Liver (tissue), 3 donors: Measurements from ENCODE around the gene PKN2.

Experiments
- ATF3 ChIP-seq: IDR thresholded peaks from 2 replicates; pipeline ENCODE4 v1.6.1; 2016; ENCODE audit warnings: antibody characterized with exemption
- CTCF ChIP-seq: fragments of 150-350 bp; IDR thresholded peaks from 2 replicates; pipeline ENCODE4 v1.5.1; 2017; ENCODE audit warnings: improper control_type of control experiment, low read depth, low read length; ENCODE audit not compliant: missing input control
- EGR1 ChIP-seq, 2 donors: IDR thresholded peaks; 2 replicates each; pipeline ENCODE4 v1.6.1; 2016 to 2018; ENCODE audit warnings: antibody characterized with exemption in 2 of 2, low read depth in 2 of 2
- GABPA ChIP-seq, 2 donors: IDR thresholded peaks in 1 of 2; conservative IDR thresholded peaks in 1 of 2; 2 replicates each; pipeline ENCODE4 v1.6.1; 2016; ENCODE audit warnings: antibody characterized with exemption in 2 of 2, mild to moderate bottlenecking in 1 of 2, moderate library complexity in 1 of 2
- JUND ChIP-seq, 2 donors: IDR thresholded peaks; 2 replicates each; pipeline ENCODE4 v1.6.1; 2016; ENCODE audit warnings: antibody characterized with exemption in 2 of 2
- MAX ChIP-seq: IDR thresholded peaks from 2 replicates; pipeline ENCODE4 v1.6.1; 2016; ENCODE audit warnings: antibody characterized with exemption
- RAD21 ChIP-seq, 2 donors: IDR thresholded peaks; 2 replicates each; pipeline ENCODE4 v1.6.1; 2016; ENCODE audit warnings: antibody characterized with exemption in 2 of 2, mild to moderate bottlenecking in 2 of 2
- RXRA ChIP-seq, 2 donors: IDR thresholded peaks; 2 replicates each; pipeline ENCODE4 v1.6.1; 2017 to 2018; ENCODE audit warnings: antibody characterized with exemption in 2 of 2, mild to moderate bottlenecking in 1 of 2
- SP1 ChIP-seq: IDR thresholded peaks from 2 replicates; pipeline ENCODE4 v1.6.1; 2018; ENCODE audit warnings: antibody characterized with exemption, mild to moderate bottlenecking
- TAF1 ChIP-seq: conservative IDR thresholded peaks from 2 replicates; pipeline ENCODE4 v1.6.1; 2016; ENCODE audit warnings: antibody characterized with exemption, mild to moderate bottlenecking
- YY1 ChIP-seq: IDR thresholded peaks from 2 replicates; pipeline ENCODE4 v1.6.1; 2016; ENCODE audit warnings: antibody characterized with exemption, mild to moderate bottlenecking
- ZBTB33 ChIP-seq: IDR thresholded peaks from 2 replicates; pipeline ENCODE4 v1.6.1; 2016; ENCODE audit warnings: antibody characterized with exemption
- donor health status: healthy.
- donor health status: healthy.

- no peak for TF ChIP-seq RAD21 (IDR thresholded peaks at IDR 0.05)
- no peak for TF ChIP-seq CTCF
- TF ChIP-seq MAX = no peak
- no peak for TF ChIP-seq GABPA (IDR thresholded peaks at IDR 0.05 in 1 of 2, conservative IDR thresholded peaks at IDR 0.05 in 1 of 2)
- TF ChIP-seq TAF1 = no peak
- no peak for TF ChIP-seq RXRA (IDR thresholded peaks at IDR 0.05)
- TF ChIP-seq SP1 = no peak
- no peak for TF ChIP-seq ATF3
- TF ChIP-seq ZBTB33 = no peak
- no peak for TF ChIP-seq YY1
- no peak for TF ChIP-seq JUND (IDR thresholded peaks at IDR 0.05)
- TF ChIP-seq EGR1 (IDR thresholded peaks at IDR 0.05; ENCODE audit: low read depth in 2 of 2) = no peak
These were observed 46.1 kb downstream of the PKN2 start for GRCh38 chr1:88730132-88730675.
